DMS153 treated with DMSO at 0.1 percent for 48 hours (cell line): Measurements from ENCODE around the gene TBL1XR1.
A peak's percentile ranks its signal among the peaks of the same experiment; 100 is the strongest.

ENCODE experiments used
- DNase-seq: peaks from one replicate; lab custom pipeline; 2025; ENCODE audit not compliant: unreplicated experiment; lab: John Stamatoyannopoulos, UW

Gene TBL1XR1

DNA sequence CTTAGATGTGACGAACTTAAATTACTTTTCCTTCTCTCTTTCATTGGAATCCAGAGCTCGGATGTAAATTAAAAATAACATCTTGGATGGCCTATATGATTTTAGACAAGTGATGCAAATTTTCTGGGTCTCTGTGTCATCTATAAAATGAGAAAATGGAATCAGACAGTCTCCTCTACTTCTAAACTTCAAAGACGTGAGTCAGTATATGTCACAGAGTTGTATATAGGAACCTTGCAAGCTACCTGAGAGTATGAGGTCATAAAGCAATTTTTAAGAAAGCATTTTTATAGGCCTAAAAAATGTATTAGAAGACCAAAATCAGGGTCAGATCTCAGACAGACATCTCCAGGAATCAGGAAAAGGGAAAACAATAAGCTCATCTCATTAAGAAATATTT is 128.3 kb downstream of the TBL1XR1 start:
- DNase-seq, result no peak

DNA sequence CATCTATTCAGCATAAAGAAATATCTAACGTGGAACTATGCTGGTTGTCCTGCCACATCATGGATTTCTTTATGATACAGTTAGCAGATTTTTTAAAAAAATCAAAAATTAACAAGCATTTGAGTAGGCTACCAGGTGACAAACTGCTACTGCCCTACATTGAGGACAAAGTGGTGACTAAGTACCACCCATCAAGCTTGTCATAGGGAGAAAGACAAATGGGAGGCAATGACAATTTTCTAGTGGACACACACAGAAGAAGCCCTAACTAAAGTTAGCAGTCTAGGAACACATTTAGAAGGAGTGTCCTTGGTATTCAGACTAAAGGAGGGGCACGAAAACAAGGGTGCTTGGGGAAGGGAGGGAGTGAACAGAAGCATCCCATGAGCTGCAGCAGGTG is 131.2 kb downstream of the TBL1XR1 start:
- no peak for DNase-seq

DNA sequence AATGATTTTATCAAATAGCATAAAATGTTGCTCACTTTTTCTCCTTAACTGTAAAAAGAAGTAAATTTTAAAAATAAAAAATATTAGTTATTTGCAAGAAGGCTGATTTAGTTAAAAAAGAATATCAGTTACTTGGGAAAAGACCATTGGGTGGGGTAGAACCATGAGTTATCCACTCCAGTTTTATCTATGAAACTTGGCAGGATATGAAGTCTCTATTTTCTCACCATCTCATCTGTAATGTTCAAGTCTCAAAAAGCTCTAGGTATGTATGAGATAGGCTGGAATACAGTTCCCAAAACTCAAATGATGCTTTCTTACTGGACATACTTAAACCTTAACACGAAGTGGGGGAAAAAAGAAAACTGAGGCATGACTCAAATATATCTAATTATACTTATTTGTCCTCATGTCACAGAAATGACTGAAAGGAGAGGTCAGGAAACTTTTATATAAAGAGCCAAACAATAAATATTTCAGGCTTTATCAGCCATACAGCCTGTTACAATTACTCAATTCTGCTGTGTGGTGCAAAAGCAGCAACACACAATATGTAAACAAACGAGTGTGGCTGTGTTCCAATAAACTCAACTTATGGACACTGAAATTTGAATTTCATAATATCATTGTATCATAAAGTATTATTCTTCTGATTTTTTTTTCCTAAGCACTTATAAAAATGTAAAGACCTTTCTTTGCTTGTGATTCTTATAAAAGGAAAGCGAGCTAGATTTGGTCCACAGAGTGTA is 131.8 kb downstream of the TBL1XR1 start:
- no peak for DNase-seq

DNA sequence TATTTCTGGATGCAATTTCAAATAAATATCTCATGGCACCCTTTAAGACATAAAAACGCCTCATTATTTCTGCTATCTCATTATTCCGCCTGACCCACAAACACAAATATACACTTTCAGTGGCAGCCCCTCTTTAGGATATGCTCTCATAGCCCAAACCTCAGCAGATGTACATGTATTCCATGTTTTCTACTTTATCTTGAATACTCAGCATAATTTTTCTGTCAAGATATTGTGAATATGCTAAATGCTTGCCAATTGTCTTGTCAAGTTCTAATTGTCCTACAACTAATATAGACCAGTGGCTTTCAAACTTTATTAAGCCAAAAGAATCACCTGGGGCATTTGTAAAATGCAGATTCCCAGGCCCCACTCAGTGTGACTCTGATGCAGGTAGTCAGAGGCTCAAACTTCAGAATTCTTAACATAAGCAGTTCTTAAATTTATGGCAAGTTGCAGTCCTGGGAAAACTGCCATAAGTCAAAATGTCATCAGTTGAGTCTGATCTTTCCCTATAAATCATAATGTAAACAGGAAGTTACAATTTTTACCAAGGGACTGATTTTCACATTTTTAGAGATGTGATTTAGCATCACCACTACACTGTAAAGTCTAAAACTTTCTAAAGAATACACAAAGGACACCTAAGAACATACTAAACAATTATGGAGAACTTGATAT is 135.1 kb downstream of the TBL1XR1 start:
- DNase-seq, result no peak

DNA sequence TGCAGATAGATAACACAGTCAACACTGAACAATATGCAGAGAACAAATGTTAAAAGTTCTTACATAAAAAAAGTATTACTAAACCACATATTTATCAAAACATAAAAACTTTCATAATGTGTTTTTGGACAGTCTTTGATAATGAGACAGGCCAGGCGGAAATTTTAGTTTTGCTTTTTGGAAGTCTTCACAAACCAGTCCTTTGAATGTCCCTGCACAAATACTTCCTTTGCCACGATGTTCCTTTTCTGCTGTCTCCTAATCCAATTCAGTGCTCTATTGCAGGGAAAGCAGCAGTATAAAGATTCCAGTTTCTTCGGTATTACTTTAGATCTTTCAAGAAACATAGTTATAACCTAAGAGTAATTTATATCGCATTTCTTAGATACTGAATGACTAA is 135.9 kb downstream of the TBL1XR1 start:
- DNase-seq, result no peak

DNA sequence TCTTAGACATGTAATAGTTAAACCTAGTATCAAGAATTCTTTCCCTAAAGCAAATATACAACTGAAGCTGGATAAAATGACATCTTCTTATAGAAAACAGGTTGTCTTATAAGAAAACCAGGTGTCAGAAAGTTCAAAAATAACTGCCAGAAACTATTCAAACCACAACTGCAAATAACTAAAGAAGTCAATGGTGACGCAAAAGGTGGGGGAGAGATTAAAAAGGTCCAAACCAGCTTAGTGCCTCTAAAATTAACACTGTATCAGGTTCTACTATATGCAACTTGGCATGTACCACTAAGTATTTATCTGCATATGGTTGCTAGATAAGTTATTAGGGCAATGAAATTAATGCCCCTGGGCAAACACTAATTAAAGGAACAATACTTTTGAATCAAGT is 136.8 kb downstream of the TBL1XR1 start:
- no peak for DNase-seq

DNA sequence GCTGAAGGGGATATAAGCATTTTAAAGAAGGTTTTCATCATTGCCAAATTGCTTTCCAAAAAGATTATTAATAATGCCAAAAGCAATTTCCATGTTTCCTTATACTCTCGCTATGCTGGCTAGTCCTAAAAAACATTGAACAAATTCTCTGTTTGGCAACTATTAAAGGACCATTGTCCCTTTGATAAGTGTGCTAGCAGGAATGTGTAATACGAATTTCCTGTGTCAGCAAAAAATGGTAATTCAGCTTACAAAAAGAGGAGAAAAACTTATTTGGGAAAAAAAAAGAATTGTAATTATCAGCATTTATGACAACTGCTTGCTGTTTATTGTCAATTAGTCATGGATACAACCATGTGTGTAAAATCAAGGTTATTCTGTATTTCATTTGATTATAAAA is 138.6 kb downstream of the TBL1XR1 start:
- no peak for DNase-seq

DNA sequence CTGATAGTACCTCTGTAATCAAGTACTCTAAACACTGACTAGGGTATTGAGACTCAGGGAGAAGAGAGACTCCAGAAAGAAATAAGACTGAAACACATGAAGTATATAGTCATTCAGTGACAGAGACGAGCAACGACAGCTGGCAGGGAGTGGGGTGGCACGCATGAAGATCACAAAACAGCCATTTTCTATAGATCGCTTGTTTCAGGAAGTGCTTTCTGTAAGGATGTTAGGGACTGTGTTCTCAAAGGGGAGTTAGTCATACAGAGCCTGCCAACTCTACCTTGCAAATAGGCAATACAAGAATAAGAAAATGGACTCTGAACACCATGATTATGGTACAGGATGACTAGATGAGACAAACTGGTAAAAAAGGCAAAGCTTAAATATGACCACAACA is 139.5 kb downstream of the TBL1XR1 start:
- no peak for DNase-seq

DNA sequence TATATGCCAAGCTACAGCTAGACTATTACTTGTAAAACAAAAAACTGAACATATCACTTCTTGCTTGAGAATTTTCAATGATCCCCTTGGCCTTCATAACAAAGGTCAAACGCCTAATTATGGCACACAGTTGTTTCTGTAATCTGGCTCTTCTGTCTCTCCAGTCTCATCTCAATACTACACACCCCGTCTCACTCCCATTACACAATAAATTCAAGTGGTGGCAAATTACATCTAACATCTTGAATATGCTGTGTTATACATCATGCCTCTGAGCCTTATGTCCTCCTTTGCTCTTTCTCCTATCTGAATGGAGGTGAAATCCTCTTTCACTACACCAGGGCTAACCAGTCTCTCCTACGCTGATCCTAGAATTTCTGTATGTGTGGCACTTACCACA is 140.4 kb downstream of the TBL1XR1 start:
- DNase-seq, result no peak

DNA sequence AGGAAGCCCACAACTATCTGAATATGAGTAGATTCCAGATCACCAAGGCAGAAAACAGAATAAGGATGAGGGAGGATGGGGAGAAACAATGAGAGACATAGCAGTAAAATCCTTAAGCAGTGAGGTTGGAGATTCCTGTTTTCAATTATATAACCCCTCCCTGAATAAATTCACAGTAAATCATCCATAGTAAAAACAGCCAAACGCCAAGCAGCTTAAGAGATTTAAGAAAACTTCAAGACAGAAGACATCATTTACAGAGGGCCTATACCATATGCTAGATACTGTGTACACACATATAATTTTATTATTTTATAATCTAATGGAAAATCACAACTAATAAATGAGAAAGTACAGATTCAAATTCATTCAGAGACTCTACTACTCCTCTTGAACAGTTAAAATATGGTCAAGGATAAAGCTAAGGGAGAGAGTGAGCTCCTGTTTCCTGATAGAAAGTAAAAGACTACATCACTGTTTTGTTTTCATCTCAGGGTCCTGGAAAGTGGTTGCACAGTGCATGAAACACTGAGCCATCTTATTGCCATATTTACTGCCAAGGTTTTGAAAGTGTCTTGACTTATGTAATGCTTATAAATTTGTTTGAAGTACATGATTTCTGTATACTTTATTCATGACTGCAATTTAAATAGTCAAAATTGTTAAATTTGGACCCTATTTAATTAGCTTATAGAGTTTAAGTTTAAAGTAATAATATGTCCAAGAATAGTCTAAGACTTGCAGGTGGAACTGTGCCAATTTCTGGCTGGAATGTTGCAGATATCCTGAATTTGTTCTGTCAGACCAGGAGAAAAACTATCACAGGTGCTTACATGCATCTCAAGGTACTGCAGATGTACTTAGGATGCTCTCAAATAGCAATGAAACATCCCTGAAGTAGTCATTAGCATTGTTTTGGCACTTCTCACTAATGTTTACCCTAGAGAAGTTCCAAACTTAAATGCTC is 141.4 kb downstream of the TBL1XR1 start:
- no peak for DNase-seq

DNA sequence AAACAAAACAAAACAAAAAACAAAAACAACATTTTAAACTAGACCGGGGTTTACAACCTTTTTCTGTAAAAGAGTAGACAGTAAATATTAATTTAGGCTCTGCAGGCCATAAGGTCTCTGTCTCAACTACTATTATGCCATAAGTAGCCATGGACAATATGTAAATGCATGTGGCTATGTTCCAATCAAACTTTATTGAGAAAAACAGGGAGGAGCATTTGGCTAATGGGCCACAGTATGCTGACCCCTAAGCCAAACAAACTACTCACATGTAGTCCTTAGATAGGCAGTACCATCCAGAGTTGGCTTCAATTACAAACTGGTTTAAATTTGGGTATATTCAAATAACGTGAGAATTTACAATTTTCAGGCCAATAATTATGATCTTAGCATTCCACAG is 144.2 kb downstream of the TBL1XR1 start:
- DNase-seq, result no peak

DNA sequence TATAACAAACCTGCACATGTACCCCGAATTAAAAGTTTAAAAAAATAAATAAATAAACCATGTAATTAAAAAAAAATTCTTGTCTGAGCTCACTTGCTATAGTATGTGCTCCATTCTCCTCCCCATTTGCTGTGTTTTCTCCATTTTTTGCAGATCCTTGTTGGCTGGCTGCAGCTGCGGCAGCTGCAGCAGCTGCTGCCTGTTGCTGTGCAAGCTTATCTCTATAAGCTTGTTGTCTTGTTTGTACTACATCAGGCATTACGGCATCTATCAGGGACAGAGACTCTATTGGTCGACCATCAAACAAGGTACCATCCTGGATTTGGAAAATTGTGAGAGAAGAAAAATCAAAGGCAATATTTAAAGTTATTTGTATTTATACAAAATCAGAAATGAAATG is 145.9 kb downstream of the TBL1XR1 start:
- no peak for DNase-seq

DNA sequence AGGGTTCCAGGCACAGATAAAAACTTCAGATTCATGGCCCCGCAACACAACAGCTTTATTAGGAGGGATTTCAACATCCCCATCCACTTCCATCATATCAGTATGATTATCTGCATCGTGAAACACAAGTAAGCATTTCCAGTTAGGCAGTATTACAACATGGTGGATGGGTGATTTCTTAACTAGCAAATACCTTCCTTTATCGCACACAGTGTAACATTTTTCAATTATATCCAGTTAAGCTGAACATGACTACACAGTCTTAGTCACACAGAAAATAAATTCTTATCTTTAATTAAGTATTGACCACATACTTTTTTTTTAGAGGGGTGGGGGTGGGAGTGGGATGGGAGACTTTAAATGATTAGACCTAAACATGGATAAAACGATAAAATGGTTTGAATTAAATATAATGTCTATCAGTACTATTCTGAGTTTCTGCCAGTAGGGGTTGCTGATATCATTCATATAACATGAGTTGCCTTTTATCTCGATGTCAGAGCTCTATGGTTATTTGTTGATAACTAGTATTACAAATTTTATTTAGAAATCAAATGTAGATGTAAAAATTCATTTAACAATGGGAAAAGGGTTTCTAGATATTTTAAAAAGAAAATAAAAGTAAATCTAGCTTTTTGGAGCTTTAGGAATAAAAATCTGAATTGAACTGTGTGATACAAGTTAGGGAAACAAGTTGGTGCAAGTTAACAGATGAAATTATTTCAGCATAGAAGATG is 146.6 kb downstream of the TBL1XR1 start:
- DNase-seq, result peak; percentile 33

DNA sequence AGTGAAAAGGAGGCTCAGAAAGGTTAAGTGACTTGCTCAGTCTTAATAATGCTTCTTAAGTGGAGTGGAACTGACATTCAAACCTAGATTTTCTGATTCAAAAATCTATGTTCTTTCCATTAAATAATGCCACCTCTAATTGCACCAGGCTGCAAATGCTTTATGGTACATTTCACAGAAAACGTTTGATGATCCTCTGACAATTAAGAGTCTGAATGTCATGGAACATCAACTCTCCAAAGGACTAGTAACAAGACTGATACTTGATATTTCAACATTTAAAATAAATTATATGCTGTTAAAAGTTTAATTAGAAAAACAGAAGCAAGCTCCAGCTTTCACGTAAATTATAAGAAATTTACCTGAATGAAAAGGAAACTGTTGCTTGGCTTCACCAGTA is 151.5 kb downstream of the TBL1XR1 start:
- no peak for DNase-seq

DNA sequence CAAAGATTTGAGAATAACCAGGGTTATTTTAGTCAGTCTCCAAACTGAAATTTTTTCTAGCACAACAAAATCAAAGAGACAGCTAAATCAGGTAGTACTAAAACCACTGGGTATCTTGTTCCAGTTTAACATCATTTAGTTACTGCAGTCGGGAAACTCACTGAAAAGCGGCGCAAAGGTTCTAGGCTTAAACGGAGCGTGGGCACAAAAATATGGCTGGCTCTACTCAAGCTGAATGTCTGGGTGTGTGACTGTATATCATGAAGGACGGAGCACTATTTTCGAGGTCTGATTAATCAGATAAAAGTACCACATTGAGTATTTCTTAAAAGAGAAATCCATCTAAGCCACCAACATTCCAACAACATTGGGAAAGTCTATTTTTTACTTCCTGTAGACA is 152.1 kb downstream of the TBL1XR1 start:
- DNase-seq, result no peak

DNA sequence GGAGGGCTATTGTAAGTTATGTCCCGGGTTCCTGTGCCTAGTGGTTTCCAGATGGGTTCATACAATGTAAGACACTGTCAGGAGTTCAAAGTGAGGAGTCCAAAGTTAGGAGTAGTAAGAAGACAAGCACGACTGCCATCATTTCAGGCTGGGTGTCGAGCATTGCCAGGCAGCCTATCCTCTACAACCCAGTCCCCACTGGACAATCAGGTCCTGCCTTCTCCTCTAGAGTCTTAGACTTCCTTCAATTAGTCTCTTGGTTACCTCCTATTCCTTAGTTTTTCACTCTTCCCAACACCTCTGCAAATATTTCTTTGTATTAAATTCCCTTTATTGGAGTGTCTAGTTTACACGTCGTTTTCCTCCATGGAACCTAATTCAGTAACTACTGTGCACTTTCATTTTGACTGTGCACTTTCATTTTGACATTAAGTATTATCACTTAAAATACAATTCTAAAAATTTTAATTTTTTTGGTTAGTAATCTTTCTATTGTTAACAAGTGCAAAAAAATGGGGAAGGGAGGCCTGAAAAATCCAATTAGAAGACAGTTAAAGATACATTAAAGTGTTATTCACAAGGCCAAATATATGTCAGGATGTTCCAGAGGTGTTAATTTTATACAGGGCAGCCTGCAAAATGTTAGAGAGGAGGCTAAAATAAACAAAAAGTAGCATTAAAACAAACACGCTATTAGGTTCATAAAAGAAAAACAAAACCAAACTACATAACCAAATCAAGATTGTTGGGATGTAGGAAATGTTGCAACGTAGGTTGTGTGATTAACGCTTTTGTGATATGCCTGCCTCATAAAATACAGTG is 155.3 kb downstream of the TBL1XR1 start:
- no peak for DNase-seq

DNA sequence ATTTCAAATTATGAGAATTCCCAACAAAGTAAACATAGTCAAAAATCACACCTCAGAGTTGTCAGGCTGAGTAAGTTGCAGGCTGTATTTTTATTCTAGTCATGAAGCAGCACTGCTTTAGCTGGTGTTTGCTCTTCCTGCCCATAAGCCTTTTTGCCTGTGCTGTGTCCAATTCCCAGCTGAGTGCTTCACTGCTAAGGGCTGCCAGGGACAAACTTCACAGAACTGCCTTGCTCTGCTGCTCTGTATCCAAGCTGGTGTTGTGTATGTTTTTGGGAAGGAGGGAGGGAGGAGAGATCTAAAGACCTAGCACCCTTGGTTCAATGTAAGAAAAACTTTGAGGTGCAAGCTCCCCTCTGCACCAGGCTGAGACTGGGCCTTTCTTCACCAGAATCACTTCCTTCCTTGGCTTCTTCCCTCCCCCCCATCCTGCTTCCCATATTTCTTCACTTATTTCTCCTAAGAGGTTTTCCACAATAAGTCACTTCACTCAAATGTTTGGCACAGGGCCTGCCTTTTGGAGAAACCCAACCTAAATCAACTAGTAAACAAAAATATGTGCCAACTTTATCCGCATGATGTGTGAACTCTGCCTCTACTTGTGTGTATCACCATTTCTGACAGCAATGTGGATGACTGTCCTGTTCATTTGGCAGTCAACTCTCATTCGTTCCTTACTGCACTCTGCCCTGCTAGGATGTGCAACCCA is 156.1 kb downstream of the TBL1XR1 start:
- DNase-seq, result no peak

DNA sequence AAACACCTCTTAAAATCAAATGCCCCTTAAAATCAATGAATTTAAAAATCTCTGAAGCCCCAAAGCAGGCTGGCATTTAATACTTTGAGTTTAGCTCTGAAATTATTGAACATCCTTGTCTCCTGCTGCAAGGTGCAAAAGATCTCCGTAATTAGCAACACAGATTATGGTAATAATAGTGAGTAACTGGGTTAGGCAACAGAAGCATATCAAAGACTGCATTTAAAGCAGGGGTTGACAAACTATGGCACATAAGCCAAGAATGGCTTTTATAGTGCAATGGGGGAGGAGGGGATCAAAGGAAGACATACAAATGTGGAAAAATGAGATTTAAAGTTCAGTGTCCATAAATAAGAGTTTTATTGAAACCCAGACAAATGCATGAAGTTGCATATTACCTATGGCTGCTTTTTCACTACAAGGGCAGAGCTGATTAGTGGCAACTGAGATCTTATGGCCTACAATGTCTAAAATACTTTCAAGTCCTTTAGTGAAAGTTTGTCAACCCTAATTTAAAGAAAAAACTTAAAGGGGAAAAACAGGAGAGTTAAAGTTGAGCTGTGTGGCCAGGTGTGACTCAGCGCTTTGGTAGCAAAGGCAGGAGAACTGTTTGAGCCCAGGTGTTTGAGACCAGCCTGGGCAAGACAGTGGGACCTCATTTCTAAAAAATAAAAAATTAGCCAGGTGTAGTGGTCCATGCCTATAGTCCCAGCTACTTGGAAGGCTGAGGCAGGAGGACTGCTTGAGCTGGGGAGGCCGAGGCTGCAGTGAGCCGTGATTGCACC is 157.6 kb downstream of the TBL1XR1 start:
- no peak for DNase-seq

DNA sequence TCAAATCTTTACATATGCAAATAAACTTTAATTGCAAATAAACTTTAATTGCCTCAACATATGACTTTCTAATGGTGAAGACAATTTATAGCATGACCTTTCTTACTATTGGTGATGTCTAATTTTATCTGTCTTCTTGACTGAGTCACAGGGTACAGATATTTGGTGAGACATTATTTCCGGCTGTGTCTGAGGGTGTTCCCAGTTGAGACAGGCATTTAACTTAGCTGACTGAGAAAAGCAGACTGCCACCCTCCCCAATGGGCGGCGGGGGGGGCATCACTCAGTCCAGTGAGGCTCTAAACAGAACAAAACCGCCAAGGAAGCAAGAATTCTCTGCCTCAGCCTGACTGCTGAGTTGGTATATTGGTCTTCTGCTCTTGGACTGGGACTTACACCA is 160.0 kb downstream of the TBL1XR1 start:
- DNase-seq, result no peak
